Stimulated activated naive CD4-positive, alpha-beta T cell treated with Interleukin-2 at 50 U/mL for 16 hours (primary cell): ENCODE data around the gene P2RX1.

Experiments used
- DNase-seq: peaks from one replicate; lab custom pipeline; 2025; lab: John Stamatoyannopoulos, UW

The P2RX1 gene

DNA sequence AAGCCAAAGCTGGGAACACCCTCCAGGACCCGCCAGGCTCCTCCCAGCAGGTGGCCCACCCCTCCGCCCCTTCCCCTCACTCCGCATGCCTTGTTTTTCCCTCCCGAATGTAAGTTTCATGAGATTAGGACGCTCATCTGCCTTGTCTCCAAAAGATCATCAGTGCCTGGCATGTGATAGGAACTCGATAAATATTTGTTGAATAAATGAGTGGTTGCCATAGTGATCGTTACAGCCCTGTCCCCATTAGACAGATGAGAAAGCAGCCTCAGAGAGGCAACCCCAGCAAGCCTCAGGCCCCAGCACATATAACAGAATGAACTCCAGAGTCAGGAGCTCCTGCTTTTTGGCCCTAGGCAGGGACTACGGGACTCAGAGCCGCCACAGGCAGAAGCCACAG lies 28.5 kb downstream of the P2RX1 start:
- DNase-seq, result no peak

DNA sequence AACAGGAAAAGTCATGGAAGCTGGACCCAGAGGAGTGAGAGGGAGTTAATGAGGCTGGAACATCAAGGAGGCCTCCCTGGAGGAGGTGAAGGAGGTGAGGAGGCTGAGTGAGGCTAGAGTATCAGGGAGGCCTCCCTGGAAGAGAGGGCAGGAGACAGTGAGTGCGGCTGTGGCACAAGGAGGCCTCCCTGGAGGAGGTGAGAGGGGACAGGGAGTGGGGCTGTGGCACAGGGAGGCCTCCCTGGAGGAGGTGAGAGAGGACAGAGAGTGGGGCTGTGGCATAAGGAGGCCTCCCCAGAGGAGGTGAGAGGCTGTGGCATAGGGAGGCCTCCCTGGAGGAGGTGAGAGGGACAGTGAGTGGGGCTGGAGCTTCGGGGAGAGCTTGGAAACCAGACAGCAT lies 28.9 kb downstream of the P2RX1 start:
- no peak for DNase-seq

DNA sequence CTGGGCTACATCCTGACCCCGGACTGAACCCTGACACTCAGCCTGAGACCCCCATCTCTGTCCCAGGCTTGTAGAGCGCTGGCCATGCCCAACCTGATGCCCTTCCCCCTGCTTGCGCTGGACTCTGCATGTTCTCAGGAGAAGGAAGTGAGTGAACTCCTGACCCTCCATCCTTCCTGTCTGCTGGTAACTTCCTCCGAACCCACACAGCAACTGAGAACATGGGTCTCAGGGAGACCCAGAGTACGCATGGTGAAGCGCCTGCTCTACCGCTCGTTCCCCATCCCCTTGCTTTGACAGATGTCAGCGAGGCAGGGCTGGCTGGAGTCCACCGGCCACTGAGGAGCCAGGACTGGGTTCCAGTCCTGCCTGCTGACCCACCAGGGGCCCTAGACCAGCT lies 29.5 kb downstream of the P2RX1 start:
- DNase-seq, result no peak

DNA sequence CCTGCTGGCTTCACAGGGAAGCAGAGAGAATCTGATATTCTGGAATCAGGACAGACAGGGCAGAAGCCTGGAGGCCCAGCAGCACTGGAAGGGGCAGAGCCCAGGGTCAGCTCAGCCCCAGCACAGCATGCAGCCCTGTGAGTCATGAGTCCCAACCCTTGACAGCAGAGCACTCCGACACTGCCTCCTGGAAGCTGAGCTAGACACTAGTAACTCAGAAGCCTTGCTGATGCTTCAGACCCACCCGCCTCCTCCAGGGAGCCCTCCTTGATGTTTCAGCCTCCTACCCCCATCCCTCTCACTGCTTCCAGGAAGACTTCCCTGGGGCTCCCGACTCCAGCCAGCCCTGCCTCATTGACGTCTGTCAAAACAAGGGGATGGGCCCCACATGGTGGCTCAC lies 30.3 kb downstream of the P2RX1 start:
- no peak for DNase-seq

DNA sequence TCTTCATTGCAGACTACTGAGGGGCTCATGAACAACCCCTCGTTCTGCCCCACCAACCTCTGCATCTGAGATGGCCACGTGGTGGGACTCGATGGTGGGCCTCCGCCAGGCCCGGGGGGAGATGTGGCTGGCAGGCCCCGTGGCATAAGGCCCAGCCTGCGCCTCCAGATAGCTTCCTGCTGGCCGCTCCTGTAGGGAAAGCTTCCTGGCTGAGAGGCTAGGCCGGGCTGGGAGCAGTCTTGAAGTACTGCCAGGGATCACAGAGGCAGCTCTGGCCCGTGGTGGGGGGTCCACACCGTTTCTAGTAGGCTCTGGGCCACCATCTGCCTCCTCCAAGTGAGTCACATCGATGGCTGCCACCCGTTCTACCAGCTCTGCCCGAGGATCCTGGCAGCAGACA lies 31.0 kb downstream of the P2RX1 start:
- DNase-seq, result no peak

DNA sequence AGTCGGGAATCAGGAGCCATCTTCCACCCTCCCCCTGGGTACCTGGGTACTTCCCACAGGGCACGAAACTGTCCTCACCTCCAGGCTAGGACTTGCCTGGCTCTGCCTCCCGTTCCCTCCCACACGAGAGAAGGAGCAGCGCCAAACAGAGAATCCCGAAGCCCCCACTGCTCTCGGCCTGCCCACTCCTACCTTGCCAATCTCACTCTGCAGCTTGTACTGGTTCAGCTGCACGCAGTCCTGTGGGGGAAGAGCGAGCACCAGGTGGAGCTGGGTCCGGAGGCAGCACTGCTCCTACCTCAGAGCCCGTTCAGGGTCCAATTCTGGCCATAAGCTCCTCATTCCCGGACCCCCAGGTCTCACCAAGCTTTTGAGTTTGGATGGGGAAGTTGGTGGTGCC lies 32.1 kb downstream of the P2RX1 start:
- DNase-seq, result no peak

DNA sequence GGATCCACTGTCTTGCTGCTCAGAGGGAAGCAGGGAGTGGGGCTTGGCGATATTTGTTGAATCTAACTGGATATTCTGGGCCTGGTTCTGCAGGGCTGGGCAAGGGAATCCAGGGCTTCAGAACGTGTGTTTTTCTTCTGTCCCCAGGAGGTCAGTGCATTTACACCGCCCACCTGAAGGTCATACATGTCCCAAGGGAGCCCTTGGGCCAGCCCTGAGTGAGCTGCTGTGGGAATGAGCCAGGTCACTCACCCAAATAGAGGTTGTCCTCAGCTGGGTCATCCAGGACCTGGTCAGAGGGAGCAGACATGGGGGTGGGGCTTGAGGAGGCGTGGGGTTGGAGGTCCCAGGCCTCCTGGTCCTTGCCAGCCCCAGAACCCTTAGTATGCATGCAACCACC lies 34.0 kb downstream of the P2RX1 start:
- no peak for DNase-seq

DNA sequence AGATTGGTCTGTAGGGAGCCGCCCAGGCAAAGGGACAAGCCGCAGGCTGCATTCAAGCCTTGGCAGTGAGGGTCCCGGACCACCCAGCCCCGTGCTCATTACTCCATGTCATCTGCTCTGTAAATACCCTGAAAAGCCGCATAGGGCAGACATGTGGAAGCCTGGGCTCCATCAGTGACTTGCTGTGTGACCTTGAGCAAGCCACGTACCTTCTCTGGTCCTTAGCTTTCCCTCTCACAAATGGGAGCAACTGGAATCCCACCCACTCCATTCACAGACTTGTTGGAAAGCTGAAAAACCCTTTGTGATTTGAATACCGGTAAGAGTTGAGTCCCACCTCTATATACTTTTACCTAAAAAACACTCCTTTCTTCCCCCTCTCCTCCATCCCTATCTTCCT lies 35.3 kb downstream of the P2RX1 start:
- no peak for DNase-seq

DNA sequence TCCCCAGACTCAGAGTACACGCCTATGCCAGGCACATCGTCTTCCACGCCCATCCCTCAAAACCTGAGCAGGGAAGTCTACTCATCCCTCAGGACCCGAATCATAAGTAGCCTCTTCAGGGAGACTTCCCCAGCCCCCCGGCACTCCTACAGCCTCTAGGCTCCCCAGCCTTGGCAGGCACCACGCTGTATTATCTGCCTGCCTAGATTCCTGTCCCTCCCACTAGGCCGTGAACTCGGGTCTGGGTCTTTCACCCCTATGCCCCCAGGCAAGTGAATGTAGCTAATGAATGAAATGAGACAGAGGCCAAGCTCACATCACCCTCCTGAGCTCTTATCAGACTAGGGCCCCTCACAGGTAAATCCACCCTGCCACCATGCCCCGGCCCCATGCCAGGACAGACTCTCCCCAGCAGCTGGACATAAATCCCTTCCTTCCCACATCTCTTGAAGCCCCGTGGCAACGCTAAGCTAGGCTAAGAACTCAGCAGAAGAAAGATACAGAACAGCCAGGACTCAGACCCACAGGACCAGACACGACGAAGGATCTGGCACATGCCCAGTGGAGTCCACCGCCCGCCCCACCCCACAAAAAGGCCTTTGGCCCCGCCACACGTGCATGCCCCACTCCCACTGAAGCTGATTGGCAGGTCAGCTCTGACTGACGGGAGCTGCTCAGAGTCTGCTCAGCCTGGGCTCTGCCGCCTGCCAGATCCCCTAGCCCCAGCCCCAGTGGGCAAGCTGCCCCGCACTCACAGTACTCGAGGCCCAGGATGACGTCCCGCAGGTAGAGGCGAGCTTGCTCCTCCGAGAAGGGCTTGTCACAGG lies 36.5 kb downstream of the P2RX1 start:
- DNase-seq, result no peak

DNA sequence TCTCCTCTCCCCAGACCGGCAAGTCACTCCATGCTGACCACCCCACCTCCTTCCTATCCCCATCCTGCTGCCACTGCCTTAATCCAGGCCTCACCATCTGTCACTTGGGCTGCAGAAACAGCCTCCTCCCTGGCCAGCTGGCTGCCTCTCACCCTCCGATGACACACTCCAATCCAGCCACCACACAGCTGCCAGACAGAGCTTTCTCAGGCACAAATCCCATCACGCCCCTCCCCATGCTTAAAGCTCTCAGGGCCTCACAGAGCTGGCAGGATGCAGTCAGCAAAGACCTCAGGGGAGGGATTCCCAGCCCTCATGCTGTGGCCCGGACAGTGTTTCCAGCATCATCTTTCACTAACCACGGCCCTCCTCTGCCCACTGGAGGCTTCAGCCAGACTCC lies 37.1 kb downstream of the P2RX1 start:
- no peak for DNase-seq

DNA sequence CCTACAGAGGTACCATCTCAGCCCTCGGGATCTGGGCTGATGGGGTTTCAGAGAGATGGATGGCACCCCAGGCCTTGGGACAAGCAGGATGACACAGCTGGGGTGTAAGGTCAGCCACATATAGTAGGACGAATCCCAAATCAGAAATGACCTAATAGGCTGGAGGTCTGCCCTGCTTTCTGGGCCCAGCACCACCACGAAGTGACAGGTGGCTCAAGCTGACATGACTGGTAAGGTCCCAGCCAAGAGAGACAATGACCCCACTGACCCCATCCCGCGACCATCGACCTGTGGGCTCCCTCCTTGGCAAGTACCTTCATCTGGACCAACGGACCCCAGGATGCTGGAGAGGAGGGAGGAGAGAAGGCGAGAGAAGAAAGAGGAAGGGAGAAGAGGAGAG lies 39.0 kb downstream of the P2RX1 start:
- no peak for DNase-seq

DNA sequence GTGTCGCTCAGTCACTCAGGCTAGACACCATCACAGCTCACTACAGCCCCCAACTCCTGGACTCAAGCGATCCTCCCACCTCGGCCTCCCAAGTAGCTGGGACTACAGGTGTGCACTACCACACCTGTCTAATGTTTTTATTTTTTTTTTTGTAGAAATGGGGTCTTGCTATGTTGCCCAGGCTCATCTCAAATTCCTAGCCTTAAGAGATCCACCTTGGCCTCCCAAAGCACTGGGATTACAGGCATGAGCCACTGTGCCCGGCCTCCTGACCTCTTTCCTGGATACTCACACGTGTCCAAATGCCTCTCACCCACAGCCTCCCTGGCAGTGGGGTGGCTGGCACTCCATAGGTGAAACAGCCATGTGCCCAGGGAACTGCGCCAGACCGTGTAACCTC lies 40.9 kb downstream of the P2RX1 start:
- no peak for DNase-seq

DNA sequence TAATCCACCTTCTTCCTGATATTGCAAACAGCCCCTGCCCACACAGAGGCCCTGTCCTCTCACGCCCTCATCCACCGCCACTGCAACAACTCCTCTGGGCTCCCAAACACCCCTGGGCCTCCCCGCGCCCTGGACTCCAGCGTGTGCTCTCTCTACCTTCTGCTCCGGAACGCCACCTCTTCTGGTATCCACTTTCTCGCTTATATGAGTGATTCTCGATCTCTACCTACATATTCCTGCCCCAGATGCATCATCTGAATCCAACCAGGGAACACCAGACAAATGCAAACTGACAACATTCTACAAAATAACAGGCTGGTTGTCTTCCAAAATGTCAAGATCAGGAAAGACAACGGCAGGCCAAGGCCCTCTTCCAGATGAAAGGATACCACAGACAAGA lies 42.4 kb downstream of the P2RX1 start:
- DNase-seq, result no peak

DNA sequence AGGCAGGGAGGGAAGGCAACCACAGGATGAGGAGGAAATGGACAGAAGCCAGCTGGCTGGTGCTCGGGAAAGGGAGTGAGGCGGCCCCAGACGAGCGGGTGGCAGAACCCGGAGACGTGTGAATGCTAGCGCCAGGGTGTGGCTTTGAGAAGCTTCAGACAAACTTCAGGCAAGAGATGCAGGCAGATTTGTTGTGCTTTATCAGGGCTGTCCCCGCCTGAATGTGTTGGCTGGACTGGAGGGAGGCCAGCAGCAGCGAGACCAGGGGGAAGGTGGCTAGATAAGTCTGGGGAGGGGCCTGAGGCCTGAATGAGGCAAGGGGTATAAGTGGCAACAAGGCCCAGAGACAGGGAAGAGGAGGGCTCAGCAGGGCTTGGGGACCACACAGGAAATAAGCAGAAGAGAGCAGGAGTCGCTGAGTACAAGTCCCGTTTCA lies 45.4 kb downstream of the P2RX1 start:
- DNase-seq, result no peak

DNA sequence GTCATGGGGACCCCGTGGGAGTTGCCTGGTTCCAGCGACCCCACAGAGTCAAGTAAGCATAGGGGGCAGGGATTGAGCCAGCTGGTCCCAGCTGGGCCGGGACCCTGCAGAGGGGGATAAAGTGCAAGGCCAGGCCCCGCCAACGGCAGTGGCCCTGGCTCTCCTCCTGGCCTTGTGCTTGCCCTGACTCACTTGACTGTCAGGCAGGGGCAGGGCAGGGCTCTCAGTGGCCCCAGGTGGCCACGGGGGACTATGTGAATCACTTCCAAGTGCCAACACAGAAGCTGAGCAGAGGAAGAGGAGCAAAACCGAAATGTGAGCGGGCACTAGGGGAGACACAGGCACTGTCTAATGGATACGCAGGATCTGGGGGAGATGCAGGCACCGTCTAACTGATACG lies 48.7 kb downstream of the P2RX1 start:
- no peak for DNase-seq

DNA sequence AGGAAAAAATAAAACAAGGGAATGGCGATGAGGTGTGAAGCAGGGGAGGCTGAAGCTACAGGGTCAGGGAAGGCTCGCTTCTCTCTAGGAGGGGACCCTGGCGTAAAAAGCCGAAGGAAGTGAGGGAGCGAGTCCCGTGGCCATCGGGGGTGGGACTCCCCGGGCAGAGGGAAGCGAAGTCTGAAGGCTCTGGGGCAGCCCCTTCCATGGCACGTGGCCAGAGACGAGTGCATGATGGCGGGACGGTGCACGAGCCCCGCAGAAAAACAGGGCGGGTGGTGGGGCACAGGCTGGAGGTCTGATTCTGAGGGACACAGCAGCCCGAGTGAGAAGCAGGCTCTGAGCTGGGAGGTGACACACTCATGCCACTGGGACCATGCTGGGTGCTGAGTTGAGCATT lies 49.2 kb downstream of the P2RX1 start:
- no peak for DNase-seq

DNA sequence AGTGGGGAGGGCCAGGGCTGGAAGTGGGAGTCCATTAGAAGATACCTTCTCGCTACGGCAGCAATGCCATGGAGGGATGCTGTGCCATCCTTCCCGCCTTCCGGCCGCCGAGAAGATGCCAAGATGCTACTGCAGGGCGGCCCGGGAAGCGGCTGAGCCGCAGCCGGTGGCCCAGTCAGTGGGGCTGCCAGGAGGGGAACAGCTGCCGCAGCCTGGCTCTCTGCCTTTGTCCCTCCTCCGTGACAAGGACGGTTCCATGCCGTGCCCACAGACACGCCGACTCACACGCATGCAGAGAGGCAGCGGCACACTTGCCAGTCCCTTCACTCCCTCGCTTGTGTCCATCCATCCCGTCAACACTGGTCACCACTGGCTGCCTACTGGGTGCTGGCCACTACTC lies 50.0 kb downstream of the P2RX1 start:
- no peak for DNase-seq

DNA sequence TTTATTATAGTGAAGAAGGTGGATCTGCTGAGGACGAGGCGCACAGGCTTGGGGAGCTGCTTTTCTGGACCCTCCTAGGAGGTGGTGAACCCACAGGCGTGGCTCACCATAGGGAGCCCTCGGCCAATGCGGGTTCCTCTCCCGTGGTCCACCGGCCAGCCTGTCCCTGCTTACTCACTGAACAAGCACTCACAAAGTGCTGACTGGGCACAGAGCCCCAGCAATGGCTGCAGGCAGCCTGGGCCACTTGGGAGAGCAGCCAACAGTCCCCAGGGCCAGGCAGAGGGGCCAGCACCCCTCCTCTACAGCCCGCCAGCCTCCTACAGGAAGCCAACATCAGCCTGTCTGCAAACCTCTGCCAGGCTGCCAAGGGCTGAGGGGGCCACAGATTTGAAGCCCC lies 51.1 kb downstream of the P2RX1 start:
- no peak for DNase-seq

DNA sequence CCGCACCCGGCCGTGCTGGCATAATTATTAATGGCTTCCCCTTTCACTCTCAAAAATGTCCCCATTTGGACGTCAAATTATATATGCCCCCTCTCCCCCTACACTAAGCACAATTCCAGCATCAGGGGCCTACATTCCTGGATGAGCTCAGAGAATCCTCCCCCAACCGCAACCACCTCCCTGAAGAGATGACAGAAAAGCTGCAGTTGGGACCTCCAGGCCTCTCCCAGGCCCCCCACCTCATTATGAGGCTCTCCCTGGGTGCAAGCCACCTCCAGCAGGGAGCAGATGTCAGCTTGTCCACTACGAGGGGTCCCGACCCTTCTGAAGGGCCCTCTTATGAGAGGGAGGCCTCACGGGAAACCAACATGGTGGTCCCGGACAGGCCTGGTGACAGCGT lies 51.7 kb downstream of the P2RX1 start:
- no peak for DNase-seq

DNA sequence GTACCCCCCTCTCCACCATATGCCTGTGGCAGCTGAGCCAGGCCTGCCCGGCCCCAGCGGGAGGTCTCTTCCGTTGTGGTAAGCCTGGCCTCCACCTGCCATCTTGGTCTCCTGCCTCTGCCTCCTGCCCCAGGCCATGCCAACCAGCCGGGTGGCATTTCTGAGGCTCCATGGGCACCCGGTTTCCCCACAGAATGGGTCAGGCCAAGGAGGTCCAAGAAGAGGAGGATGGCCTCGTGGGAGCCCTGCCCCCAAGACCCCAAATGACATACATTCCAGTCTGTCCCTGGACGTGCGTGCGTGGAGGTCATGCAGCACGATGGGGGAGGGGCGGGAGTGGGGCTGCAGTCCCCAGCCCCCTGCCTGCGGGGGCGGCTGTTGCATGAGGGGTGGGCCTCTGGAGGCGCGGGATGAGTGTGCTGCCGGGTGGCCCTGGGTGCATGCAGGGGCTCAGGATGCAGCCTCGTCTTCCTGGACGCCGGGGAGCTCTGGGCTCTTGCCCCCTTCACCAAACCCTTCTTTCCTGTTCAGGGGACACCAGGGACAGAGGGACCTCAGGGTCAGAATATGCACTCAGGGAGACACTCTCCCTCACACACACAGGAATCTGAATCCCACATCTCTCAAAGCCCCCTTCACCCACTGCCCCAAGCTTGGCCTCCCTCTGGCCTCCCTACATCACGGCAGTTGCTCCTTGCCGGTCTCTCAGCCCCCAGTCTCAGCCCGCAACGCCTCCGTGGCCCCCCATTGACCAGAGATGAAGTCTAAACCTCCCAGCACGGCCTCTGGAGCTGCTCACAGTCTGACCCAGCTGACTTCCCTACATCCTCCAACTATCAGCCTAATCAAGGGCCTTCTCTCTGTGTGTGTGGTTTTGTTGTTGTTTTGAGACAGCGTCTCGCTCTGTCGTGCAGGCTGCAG lies 54.2 kb downstream of the P2RX1 start:
- DNase-seq, result no peak

DNA sequence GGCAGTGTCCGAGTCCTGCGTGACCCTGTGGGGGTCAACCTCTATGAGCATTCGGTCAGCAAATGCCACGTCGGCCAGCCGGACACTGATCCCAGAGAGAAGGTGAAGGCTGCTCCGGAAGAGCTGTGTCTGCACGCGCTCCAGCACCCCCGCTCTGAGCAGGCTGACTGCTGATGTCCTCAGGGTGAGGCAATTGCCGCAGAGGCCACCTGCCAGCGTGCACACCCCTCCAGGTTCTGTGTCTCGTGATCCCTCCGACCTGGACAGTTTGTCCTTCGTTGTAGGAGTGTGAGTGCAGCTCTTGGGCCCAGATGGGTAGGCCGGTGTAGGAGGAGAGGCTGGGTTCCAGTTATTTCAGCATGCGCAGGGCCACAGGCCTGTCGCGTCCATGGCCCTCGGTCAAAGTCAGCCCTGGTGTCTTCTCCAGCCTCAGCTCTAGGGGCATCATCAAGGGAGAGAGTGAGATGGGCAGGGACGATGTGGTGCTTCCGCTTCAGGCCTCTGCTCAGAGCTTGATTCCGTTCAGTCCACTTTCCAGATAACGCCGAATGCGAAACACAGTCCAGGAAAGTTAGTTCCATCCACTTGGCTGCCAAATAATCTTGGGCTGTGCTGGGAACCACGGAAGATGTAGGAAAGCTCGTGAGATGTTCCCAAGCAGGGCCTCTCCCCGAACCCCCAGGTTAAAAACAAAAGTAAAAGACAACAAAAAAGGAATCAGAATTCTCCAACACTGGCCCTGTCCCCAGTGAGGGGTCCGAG lies 55.1 kb downstream of the P2RX1 start:
- DNase-seq, result no peak

DNA sequence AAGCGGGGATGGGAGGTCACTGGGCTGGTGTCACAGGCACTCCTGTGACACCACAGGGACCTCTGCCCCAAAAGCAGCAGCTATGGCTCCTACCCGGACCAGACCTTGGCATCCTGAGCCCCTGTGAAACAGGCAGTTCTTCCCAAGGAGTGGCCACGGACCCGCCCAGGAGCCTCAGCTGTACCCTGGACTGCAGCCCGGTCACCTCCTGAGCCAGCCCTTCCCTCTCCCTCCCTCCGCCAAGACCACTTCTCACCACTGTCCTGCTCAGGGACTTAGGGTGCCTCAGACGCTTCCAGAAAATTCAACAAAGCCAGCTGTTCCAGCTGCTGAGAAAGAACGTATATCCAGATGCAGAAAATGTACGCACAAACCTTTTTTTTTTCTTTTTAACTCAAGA lies 56.3 kb downstream of the P2RX1 start:
- no peak for DNase-seq
